Ramos (cell line): ENCODE results near the gene ZBTB16.

Source experiments
- in situ Hi-C: fragments of 300-500 bp; cut with MboI; formaldehyde crosslinking; loops from one replicate; pipeline ENCODE4 v1.14.3; 2022; ENCODE audit warnings: low sequenced_read_pairs; ENCODE audit not compliant: unreplicated experiment

ZBTB16 gene

GRCh38 chr11:114145166-114145775 is 85.8 kb downstream of the ZBTB16 start:
- in situ Hi-C loops: no loop called here

GRCh38 chr11:114147375-114148012 is 88.0 kb downstream of the ZBTB16 start:
- in situ Hi-C loops: no loop called here

GRCh38 chr11:114148013-114148382 is 88.5 kb downstream of the ZBTB16 start:
- in situ Hi-C loops: no loop called here

- in situ Hi-C loops: no loop called here
Measured at GRCh38 chr11:114149689-114150407, 90.3 kb downstream of the ZBTB16 start.

GRCh38 chr11:114150671-114151070 is 91.2 kb downstream of the ZBTB16 start:
- in situ Hi-C loops: no loop called here

- in situ Hi-C loops: no loop called here
Measured at GRCh38 chr11:114151631-114152030, 92.1 kb downstream of the ZBTB16 start.

GRCh38 chr11:114152162-114152561 is 92.7 kb downstream of the ZBTB16 start:
- in situ Hi-C loops: no loop called here

- in situ Hi-C loops: no loop called here
Measured at GRCh38 chr11:114152785-114153184, 93.3 kb downstream of the ZBTB16 start.

- in situ Hi-C loops: no loop called here
Measured at GRCh38 chr11:114153224-114153623, 93.7 kb downstream of the ZBTB16 start.

GRCh38 chr11:114154271-114155047 is 94.9 kb downstream of the ZBTB16 start:
- in situ Hi-C loops: no loop called here

GRCh38 chr11:114155116-114155515 is 95.6 kb downstream of the ZBTB16 start:
- in situ Hi-C loops: no loop called here

GRCh38 chr11:114156131-114156581 is 96.6 kb downstream of the ZBTB16 start:
- in situ Hi-C loops: no loop called here

GRCh38 chr11:114156782-114157181 is 97.3 kb downstream of the ZBTB16 start:
- in situ Hi-C loops: no loop called here

- in situ Hi-C loops: no loop called here
Measured at GRCh38 chr11:114157476-114158050, 98.1 kb downstream of the ZBTB16 start.

GRCh38 chr11:114158421-114158820 is 98.9 kb downstream of the ZBTB16 start:
- in situ Hi-C loops: no loop called here

GRCh38 chr11:114158886-114159285 is 99.4 kb downstream of the ZBTB16 start:
- in situ Hi-C loops: no loop called here

- in situ Hi-C loops: no loop called here
Measured at GRCh38 chr11:114159320-114159719, 99.8 kb downstream of the ZBTB16 start.

- in situ Hi-C loops: no loop called here
Measured at GRCh38 chr11:114159802-114160632, 100.5 kb downstream of the ZBTB16 start.

GRCh38 chr11:114160894-114161293 is 101.4 kb downstream of the ZBTB16 start:
- in situ Hi-C loops: no loop called here
